ENCODE results near the gene MAJIN. TPM values are rescaled to one million over a fixed set of nuclear protein-coding genes. Genes with fewer than 3 reads are reported as not detected.

MAJIN gene
- total and polyA plus RNA-seq, 2 experiments from 2014 or later = not detected

- no peak for ATAC-seq
- H3K27ac ChIP-seq (ENCODE audit: low read depth) = no peak overlapping the region
- TF ChIP-seq ZNF331 (CRISPR knock-in tag; IDR thresholded peaks at IDR 0.05; ENCODE audit: low read depth) = no peak
- TF ChIP-seq STAT1 (IDR thresholded peaks at IDR 0.05; ENCODE audit: unreplicated experiment) = no peak
- no peak for TF ChIP-seq JUNB (IDR thresholded peaks at IDR 0.05; ENCODE audit: unreplicated experiment)
- no peak for TF ChIP-seq ETS1 (IDR thresholded peaks at IDR 0.05)
- TF ChIP-seq, protein P1, sequence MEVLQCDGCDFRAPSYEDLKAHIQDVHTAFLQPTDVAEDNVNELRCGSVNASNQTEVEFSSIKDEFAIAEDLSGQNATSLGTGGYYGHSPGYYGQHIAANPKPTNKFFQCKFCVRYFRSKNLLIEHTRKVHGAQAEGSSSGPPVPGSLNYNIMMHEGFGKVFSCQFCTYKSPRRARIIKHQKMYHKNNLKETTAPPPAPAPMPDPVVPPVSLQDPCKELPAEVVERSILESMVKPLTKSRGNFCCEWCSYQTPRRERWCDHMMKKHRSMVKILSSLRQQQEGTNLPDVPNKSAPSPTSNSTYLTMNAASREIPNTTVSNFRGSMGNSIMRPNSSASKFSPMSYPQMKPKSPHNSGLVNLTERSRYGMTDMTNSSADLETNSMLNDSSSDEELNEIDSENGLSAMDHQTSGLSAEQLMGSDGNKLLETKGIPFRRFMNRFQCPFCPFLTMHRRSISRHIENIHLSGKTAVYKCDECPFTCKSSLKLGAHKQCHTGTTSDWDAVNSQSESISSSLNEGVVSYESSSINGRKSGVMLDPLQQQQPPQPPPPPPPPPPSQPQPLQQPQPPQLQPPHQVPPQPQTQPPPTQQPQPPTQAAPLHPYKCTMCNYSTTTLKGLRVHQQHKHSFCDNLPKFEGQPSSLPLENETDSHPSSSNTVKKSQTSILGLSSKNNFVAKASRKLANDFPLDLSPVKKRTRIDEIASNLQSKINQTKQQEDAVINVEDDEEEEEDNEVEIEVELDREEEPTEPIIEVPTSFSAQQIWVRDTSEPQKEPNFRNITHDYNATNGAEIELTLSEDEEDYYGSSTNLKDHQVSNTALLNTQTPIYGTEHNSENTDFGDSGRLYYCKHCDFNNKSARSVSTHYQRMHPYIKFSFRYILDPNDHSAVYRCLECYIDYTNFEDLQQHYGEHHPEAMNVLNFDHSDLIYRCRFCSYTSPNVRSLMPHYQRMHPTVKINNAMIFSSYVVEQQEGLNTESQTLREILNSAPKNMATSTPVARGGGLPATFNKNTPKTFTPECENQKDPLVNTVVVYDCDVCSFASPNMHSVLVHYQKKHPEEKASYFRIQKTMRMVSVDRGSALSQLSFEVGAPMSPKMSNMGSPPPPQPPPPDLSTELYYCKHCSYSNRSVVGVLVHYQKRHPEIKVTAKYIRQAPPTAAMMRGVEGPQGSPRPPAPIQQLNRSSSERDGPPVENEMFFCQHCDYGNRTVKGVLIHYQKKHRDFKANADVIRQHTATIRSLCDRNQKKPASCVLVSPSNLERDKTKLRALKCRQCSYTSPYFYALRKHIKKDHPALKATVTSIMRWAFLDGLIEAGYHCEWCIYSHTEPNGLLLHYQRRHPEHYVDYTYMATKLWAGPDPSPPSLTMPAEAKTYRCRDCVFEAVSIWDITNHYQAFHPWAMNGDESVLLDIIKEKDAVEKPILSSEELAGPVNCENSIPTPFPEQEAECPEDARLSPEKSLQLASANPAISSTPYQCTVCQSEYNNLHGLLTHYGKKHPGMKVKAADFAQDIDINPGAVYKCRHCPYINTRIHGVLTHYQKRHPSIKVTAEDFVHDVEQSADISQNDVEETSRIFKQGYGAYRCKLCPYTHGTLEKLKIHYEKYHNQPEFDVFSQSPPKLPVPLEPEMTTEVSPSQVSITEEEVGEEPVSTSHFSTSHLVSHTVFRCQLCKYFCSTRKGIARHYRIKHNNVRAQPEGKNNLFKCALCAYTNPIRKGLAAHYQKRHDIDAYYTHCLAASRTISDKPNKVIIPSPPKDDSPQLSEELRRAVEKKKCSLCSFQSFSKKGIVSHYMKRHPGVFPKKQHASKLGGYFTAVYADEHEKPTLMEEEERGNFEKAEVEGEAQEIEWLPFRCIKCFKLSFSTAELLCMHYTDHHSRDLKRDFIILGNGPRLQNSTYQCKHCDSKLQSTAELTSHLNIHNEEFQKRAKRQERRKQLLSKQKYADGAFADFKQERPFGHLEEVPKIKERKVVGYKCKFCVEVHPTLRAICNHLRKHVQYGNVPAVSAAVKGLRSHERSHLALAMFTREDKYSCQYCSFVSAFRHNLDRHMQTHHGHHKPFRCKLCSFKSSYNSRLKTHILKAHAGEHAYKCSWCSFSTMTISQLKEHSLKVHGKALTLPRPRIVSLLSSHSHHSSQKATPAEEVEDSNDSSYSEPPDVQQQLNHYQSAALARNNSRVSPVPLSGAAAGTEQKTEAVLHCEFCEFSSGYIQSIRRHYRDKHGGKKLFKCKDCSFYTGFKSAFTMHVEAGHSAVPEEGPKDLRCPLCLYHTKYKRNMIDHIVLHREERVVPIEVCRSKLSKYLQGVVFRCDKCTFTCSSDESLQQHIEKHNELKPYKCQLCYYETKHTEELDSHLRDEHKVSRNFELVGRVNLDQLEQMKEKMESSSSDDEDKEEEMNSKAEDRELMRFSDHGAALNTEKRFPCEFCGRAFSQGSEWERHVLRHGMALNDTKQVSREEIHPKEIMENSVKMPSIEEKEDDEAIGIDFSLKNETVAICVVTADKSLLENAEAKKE (CRISPR knock-in tag; IDR thresholded peaks at IDR 0.05) = no peak
- TF ChIP-seq, protein P2, sequence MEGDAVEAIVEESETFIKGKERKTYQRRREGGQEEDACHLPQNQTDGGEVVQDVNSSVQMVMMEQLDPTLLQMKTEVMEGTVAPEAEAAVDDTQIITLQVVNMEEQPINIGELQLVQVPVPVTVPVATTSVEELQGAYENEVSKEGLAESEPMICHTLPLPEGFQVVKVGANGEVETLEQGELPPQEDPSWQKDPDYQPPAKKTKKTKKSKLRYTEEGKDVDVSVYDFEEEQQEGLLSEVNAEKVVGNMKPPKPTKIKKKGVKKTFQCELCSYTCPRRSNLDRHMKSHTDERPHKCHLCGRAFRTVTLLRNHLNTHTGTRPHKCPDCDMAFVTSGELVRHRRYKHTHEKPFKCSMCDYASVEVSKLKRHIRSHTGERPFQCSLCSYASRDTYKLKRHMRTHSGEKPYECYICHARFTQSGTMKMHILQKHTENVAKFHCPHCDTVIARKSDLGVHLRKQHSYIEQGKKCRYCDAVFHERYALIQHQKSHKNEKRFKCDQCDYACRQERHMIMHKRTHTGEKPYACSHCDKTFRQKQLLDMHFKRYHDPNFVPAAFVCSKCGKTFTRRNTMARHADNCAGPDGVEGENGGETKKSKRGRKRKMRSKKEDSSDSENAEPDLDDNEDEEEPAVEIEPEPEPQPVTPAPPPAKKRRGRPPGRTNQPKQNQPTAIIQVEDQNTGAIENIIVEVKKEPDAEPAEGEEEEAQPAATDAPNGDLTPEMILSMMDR (conservative IDR thresholded peaks at IDR 0.05; ENCODE audit: low read depth in 2 of 2) = no peak
- no peak for TF ChIP-seq ZNF114 (CRISPR knock-in tag; IDR thresholded peaks at IDR 0.05)
- TF ChIP-seq POLR2AphosphoS5 (IDR thresholded peaks at IDR 0.05; ENCODE audit: low read depth) = no peak
- H4K20me1 ChIP-seq (replicated peaks; ENCODE audit: insufficient read depth) = no peaks in the 10 kb centered on the region
- H3K36me3 ChIP-seq (ENCODE audit: insufficient read depth) = no peaks in the 10 kb centered on the region
- Mint-ChIP-seq H3K4me1 (peaks cover 5% of the 10 kb centered on the region), H3K27ac (no peak overlapping the region), H3K4me3 (no peak overlapping the region), H3K36me3 (ENCODE audit: low read depth) (no peaks in the 10 kb centered on the region; the same call in 2 of the 3 replicates), H3K27me3 (ENCODE audit: insufficient read depth, low read depth, poor library complexity) (peaks cover 15% of the 10 kb centered on the region), H3K9me3 (no peaks in the 10 kb centered on the region)
- H3K27me3 ChIP-seq (ENCODE audit: insufficient read depth) = no peaks in the 10 kb centered on the region
- no peaks in the 10 kb centered on the region for H3K4me1 ChIP-seq (ENCODE audit: insufficient read depth)
- no peaks in the 10 kb centered on the region for H3K9me2 ChIP-seq (ENCODE audit: insufficient read depth)
- no peak overlapping the region for H3K4me3 ChIP-seq
- no peak overlapping the region for H3K4me2 ChIP-seq
- no peak overlapping the region for H2AFZ ChIP-seq
- DNase-seq (ENCODE audit: low spot score) = no peak
- no peaks in the 10 kb centered on the region for H3F3A ChIP-seq (replicated peaks; ENCODE audit: low read depth)
- H3K79me2 ChIP-seq (replicated peaks; ENCODE audit: insufficient read depth) = no peaks in the 10 kb centered on the region
Measured at GRCh38 chr11:64896448-64897022, 75.4 kb downstream of the MAJIN start.
